RWPE2 (cell line): ENCODE data around the gene PNPLA1.

ENCODE experiments used
- ATAC-seq: fragments of 200-7000 bp; cut with Tn5 transposase; 3 replicates; pipeline ENCODE4 v1.9.1; 2021; ENCODE audit warnings: low read depth
- DNase-seq: peaks from one replicate; pipeline ENCODE4 v3.0.0-alpha.2; 2020; ENCODE audit warnings: low spot score
- H3K27ac ChIP-seq: fragments of 450-650 bp; 2 replicates; pipeline ENCODE4 v1.5.1; 2017; ENCODE audit warnings: mild to moderate bottlenecking; ENCODE audit not compliant: poor library complexity, severe bottlenecking
- H3K27me3 ChIP-seq: fragments of 250-450 bp; sonication (Bioruptor Pico); 2 replicates; pipeline ENCODE4 v1.5.1; 2021; ENCODE audit warnings: mild to moderate bottlenecking, moderate library complexity; ENCODE audit not compliant: insufficient read depth, poor library complexity, severe bottlenecking
- H3K36me3 ChIP-seq: fragments of 250-450 bp; sonication (Bioruptor Pico); 2 replicates; pipeline ENCODE4 v1.5.1; 2020; ENCODE audit warnings: low read depth, mild to moderate bottlenecking, moderate library complexity
- H3K4me1 ChIP-seq: fragments of 250-450 bp; sonication (Bioruptor Pico); 2 replicates; pipeline ENCODE4 v1.5.1; 2021; ENCODE audit warnings: mild to moderate bottlenecking, moderate library complexity; ENCODE audit not compliant: insufficient read depth, poor library complexity, severe bottlenecking
- H3K4me3 ChIP-seq: fragments of 250-450 bp; sonication (Bioruptor Pico); 2 replicates; pipeline ENCODE4 v1.5.1; 2021; ENCODE audit warnings: mild to moderate bottlenecking, moderate library complexity; ENCODE audit not compliant: severe bottlenecking
- H3K9me3 ChIP-seq: fragments of 250-450 bp; sonication (Bioruptor Pico); 2 replicates; pipeline ENCODE4 v1.5.1; 2021; ENCODE audit warnings: mild to moderate bottlenecking, moderate library complexity; ENCODE audit not compliant: severe bottlenecking
- TF ChIP-seq, protein P1 (sequence below): fragments of 450-650 bp; IDR thresholded peaks from one replicate; pipeline ENCODE4 v1.5.1; 2017; ENCODE audit warnings: mild to moderate bottlenecking, moderate library complexity; ENCODE audit not compliant: poor library complexity, severe bottlenecking

PNPLA1 gene

DNA sequence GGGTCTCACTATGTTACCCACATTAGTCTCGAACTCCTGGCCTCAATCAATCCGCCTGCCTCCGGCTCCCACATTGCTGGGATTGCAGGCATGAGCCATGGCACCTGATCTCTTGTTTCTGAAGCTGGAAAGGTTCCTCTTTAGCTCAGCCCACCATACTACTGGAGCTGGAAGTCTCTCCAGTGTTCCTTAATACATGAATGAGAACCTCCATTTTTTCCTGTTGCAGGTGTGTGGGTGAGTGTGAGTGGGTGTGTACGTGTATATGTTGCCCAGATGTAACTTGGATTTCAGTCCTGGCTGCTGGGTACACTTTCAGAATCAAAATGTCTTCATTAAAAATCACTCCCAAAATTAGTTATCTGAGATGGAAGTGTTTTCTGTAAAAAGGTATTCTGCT lies 11.1 kb downstream of the PNPLA1 start:
- Histone ChIP-seq H3K4me3 (no peak overlapping the region), H3K4me1 (no peaks in the 10 kb centered on the region), H3K27ac (no peak overlapping the region), H3K9me3 (no peaks in the 10 kb centered on the region), H3K36me3 (no peaks in the 10 kb centered on the region), H3K27me3 (peaks cover 3% of the 10 kb centered on the region)
- no peak for DNase-seq
- TF ChIP-seq, protein P1, sequence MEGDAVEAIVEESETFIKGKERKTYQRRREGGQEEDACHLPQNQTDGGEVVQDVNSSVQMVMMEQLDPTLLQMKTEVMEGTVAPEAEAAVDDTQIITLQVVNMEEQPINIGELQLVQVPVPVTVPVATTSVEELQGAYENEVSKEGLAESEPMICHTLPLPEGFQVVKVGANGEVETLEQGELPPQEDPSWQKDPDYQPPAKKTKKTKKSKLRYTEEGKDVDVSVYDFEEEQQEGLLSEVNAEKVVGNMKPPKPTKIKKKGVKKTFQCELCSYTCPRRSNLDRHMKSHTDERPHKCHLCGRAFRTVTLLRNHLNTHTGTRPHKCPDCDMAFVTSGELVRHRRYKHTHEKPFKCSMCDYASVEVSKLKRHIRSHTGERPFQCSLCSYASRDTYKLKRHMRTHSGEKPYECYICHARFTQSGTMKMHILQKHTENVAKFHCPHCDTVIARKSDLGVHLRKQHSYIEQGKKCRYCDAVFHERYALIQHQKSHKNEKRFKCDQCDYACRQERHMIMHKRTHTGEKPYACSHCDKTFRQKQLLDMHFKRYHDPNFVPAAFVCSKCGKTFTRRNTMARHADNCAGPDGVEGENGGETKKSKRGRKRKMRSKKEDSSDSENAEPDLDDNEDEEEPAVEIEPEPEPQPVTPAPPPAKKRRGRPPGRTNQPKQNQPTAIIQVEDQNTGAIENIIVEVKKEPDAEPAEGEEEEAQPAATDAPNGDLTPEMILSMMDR: no peak
- ATAC-seq: no peak

DNA sequence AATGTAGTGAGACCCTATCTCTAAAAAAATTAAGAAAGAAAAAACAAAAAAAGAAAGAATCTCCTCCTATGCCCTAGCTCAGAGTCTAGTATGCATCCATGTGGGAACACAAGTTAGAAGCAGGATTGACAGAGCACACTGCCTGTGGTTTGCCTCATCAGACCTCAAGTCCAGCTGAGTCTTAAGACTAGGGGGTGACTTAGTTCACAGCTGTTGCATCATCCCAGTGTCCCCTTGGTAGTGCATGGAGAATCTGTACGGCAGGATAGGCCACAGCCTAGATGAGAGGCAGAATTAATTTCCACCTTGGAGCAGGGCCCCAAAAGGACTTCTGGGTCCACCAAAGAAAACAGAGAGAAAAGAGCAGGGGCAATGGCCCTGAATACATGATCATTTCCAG lies 13.7 kb downstream of the PNPLA1 start:
- DNase-seq (no peak), ATAC-seq (no peak)
- H3K36me3 ChIP-seq: no peaks in the 10 kb centered on the region
- TF ChIP-seq, protein P1: no peak
- H3K9me3 ChIP-seq: no peaks in the 10 kb centered on the region
- H3K4me1 ChIP-seq: no peaks in the 10 kb centered on the region
- no peak overlapping the region for H3K27ac ChIP-seq
- no peak overlapping the region for H3K4me3 ChIP-seq
- peaks cover 3% of the 10 kb centered on the region for H3K27me3 ChIP-seq

DNA sequence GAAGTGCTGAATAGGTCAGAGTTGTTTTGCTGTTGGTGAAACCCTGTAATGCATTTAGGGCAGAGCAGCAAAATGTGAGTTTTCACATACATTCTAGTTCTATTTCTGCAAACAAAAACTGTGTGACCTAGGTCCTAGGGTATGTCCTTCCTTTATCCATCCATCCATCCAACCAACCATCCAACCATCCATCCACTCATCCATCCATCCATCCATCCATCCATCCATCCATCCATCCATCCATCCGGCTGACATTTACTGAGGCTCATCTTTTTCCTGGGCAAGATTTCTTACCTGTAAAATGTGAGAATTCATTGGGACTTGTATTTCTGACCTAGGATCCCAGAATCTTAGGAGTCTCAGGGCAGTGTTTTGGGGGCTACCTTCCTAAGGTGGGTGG lies 14.5 kb downstream of the PNPLA1 start:
- Histone ChIP-seq H3K4me3 (no peak overlapping the region), H3K36me3 (no peaks in the 10 kb centered on the region), H3K27ac (no peak overlapping the region), H3K9me3 (no peaks in the 10 kb centered on the region), H3K4me1 (peaks cover 1% of the 10 kb centered on the region), H3K27me3 (peaks cover 3% of the 10 kb centered on the region)
- DNase-seq: no peak
- TF ChIP-seq, protein P1: no peak
- ATAC-seq: no peak

DNA sequence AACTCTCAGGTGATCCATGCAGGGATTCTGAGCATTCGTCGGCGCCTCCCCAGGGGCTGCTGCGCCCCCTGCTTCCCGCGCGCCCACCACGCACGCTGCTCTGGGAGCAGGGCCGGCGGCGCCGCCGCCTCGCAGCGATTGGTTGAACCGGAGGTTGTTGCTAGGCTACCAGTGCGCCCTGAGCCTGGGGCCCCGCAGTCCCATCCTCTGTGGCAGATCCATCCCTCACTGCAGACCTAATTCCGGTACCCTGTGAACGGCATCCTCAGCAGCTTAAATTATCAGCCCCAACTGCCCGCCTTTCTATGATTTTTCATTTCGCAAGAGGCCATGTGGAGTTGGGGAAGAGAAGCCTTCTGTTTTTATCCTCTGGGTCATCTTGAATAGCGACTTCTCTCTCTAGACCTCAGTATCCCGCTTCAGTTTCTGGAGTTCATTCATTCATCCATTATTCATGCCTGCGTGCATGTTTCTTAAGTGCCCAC lies 15.4 kb downstream of the PNPLA1 start:
- DNase-seq (no peak), ATAC-seq (no peak)
- Histone ChIP-seq H3K9me3 (no peaks in the 10 kb centered on the region), H3K4me1 (peaks cover 10% of the 10 kb centered on the region), H3K27me3 (peaks cover 3% of the 10 kb centered on the region), H3K4me3 (no peak overlapping the region), H3K36me3 (no peaks in the 10 kb centered on the region), H3K27ac (no peak overlapping the region)
- TF ChIP-seq, protein P1: no peak

DNA sequence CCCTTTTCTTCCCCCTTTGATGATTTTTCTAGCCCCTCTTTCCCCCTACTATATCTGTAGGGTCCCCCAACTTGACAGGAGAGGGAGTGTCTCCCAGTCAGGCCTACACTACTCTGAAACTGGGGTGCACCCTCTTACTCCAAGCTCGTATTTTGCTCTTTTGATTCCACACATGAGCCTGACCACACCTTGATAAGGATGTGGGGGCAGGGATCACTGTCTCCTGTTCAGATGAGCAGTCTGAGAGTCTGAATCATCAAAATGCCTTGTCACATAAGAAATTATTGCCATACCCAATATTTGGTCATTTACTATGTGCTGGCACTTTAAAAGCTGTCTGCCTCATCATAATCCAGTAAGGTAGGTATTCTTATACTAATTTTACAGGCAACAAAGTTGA lies 15.9 kb downstream of the PNPLA1 start:
- no peak for ATAC-seq
- Histone ChIP-seq H3K36me3 (no peaks in the 10 kb centered on the region), H3K4me1 (peaks cover 15% of the 10 kb centered on the region), H3K4me3 (no peak overlapping the region), H3K27me3 (peaks cover 3% of the 10 kb centered on the region), H3K27ac (no peak overlapping the region), H3K9me3 (no peaks in the 10 kb centered on the region)
- TF ChIP-seq, protein P1: no peak
- DNase-seq: no peak
